ENCODE measurements around the gene RYR3. TPM values are rescaled to one million over a fixed set of nuclear protein-coding genes. Genes with fewer than 3 reads are reported as not detected.

Gene RYR3
- total and polyA plus RNA-seq, 2 donors (not counting 1 experiment from before 2014, with no cell fraction given) = 0.17 TPM; not detected in 1

GRCh38 chr15:33655488-33655887 lies 344.7 kb downstream of the RYR3 start:
- Histone ChIP-seq H3K9ac (ENCODE audit: insufficient read depth, low read length) (no peak overlapping the region), H3K79me2 (ENCODE audit: control insufficient read depth, insufficient read depth, low read length) (no peaks in the 10 kb centered on the region), H2AFZ (ENCODE audit: low read length) (no peak overlapping the region), H4K20me1 (ENCODE audit: control insufficient read depth, extremely low read depth, insufficient read depth, low read length) (no peaks in the 10 kb centered on the region), H3K27me3 (ENCODE audit: control insufficient read depth, insufficient read depth, low read length) (no peaks in the 10 kb centered on the region), H3K36me3 (ENCODE audit: control insufficient read depth, insufficient read depth, low read length) (no peaks in the 10 kb centered on the region), H3K4me2 (ENCODE audit: extremely low read depth, insufficient read depth, low read length) (no peak overlapping the region), H3K9me3 (ENCODE audit: control insufficient read depth, insufficient read depth, low read depth, low read length) (no peaks in the 10 kb centered on the region), H3K4me1 (ENCODE audit: control insufficient read depth, extremely low read depth, insufficient read depth, low read length) (no peaks in the 10 kb centered on the region), H3K27ac (ENCODE audit: insufficient read depth, low read length) (no peak overlapping the region), H3K4me3 (replicated peaks in 1 of 4; ENCODE audit: control extremely low read depth in 1 of 4, insufficient read depth in 1 of 4, low read depth in 3 of 4, low read length in 4 of 4) (no peak overlapping the region)
- TF ChIP-seq CTCF (conservative IDR thresholded peaks at IDR 0.05 in 1 of 2, IDR thresholded peaks at IDR 0.05 in 1 of 2; ENCODE audit: low read depth in 1 of 2, low read length in 2 of 2) = no peak
- TF ChIP-seq EZH2 (IDR thresholded peaks at IDR 0.05; ENCODE audit: low read length, missing control alignments) = no peak
- DNase-seq (ENCODE audit: low read depth in 2 of 2) = no peak

GRCh38 chr15:33656168-33656567 lies 345.4 kb downstream of the RYR3 start:
- no peaks in the 10 kb centered on the region for H3K9me3 ChIP-seq (ENCODE audit: control insufficient read depth, insufficient read depth, low read depth, low read length)
- H3K27ac ChIP-seq (ENCODE audit: insufficient read depth, low read length) = no peak overlapping the region
- TF ChIP-seq EZH2 (IDR thresholded peaks at IDR 0.05; ENCODE audit: low read length, missing control alignments) = no peak
- no peak for TF ChIP-seq CTCF (conservative IDR thresholded peaks at IDR 0.05 in 1 of 2, IDR thresholded peaks at IDR 0.05 in 1 of 2; ENCODE audit: low read depth in 1 of 2, low read length in 2 of 2)
- H3K9ac ChIP-seq (ENCODE audit: insufficient read depth, low read length) = no peak overlapping the region
- H4K20me1 ChIP-seq (ENCODE audit: control insufficient read depth, extremely low read depth, insufficient read depth, low read length) = no peaks in the 10 kb centered on the region
- no peaks in the 10 kb centered on the region for H3K27me3 ChIP-seq (ENCODE audit: control insufficient read depth, insufficient read depth, low read length)
- no peak overlapping the region for H2AFZ ChIP-seq (ENCODE audit: low read length)
- no peak for DNase-seq (ENCODE audit: low read depth in 2 of 2)
- no peaks in the 10 kb centered on the region for H3K4me1 ChIP-seq (ENCODE audit: control insufficient read depth, extremely low read depth, insufficient read depth, low read length)
- no peaks in the 10 kb centered on the region for H3K79me2 ChIP-seq (ENCODE audit: control insufficient read depth, insufficient read depth, low read length)
- H3K4me2 ChIP-seq (ENCODE audit: extremely low read depth, insufficient read depth, low read length) = no peak overlapping the region
- H3K36me3 ChIP-seq (ENCODE audit: control insufficient read depth, insufficient read depth, low read length) = no peaks in the 10 kb centered on the region
- no peak overlapping the region for H3K4me3 ChIP-seq (replicated peaks in 1 of 4; ENCODE audit: control extremely low read depth in 1 of 4, insufficient read depth in 1 of 4, low read depth in 3 of 4, low read length in 4 of 4)

GRCh38 chr15:33660151-33660550 lies 349.4 kb downstream of the RYR3 start:
- TF ChIP-seq CTCF (conservative IDR thresholded peaks at IDR 0.05 in 1 of 2, IDR thresholded peaks at IDR 0.05 in 1 of 2; ENCODE audit: low read depth in 1 of 2, low read length in 2 of 2) = no peak
- no peak for TF ChIP-seq EZH2 (IDR thresholded peaks at IDR 0.05; ENCODE audit: low read length, missing control alignments)
- Histone ChIP-seq H3K9me3 (ENCODE audit: control insufficient read depth, insufficient read depth, low read depth, low read length) (no peaks in the 10 kb centered on the region), H3K36me3 (ENCODE audit: control insufficient read depth, insufficient read depth, low read length) (no peaks in the 10 kb centered on the region), H3K27me3 (ENCODE audit: control insufficient read depth, insufficient read depth, low read length) (no peaks in the 10 kb centered on the region), H3K4me1 (ENCODE audit: control insufficient read depth, extremely low read depth, insufficient read depth, low read length) (no peaks in the 10 kb centered on the region), H4K20me1 (ENCODE audit: control insufficient read depth, extremely low read depth, insufficient read depth, low read length) (no peaks in the 10 kb centered on the region), H3K27ac (ENCODE audit: insufficient read depth, low read length) (no peak overlapping the region), H2AFZ (ENCODE audit: low read length) (no peak overlapping the region), H3K4me3 (replicated peaks in 1 of 4; ENCODE audit: control extremely low read depth in 1 of 4, insufficient read depth in 1 of 4, low read depth in 3 of 4, low read length in 4 of 4) (no peak overlapping the region), H3K9ac (ENCODE audit: insufficient read depth, low read length) (no peak overlapping the region), H3K79me2 (ENCODE audit: control insufficient read depth, insufficient read depth, low read length) (no peaks in the 10 kb centered on the region), H3K4me2 (ENCODE audit: extremely low read depth, insufficient read depth, low read length) (no peak overlapping the region)
- DNase-seq (ENCODE audit: low read depth in 2 of 2) = no peak
